WTC11 (cell line): ENCODE results near the gene PAEP.

ENCODE experiments used
- ATF2 ChIP-seq: sonication (generic); formaldehyde crosslinking; IDR thresholded peaks from 2 replicates; pipeline ENCODE4 v1.8.1; 2022; ENCODE audit warnings: low read depth, missing genetic modification reagents, borderline replicate concordance
- ATF3 ChIP-seq: sonication (generic); formaldehyde crosslinking; conservative IDR thresholded peaks from 2 replicates; pipeline ENCODE4 v1.8.1; 2022; ENCODE audit warnings: mild to moderate bottlenecking, missing genetic modification reagents
- CTCF ChIP-seq: fragments of 200-600 bp; IDR thresholded peaks from 2 replicates; pipeline ENCODE4 v1.8.0; 2022; ENCODE audit warnings: antibody characterized with exemption
- ERG ChIP-seq: fragments of 250-450 bp; sonication (Bioruptor Pico); IDR thresholded peaks from 2 replicates; pipeline ENCODE4 v1.8.0; 2021; ENCODE audit warnings: mild to moderate bottlenecking
- HMGXB4 ChIP-seq: sonication (generic); formaldehyde crosslinking; IDR thresholded peaks from 2 replicates; pipeline ENCODE4 v1.8.1; 2023; ENCODE audit warnings: mild to moderate bottlenecking, moderate library complexity, missing genetic modification reagents
- JAZF1 ChIP-seq: fragments of 250-450 bp; sonication (Bioruptor Pico); IDR thresholded peaks from 2 replicates; pipeline ENCODE4 v1.9.0; 2021; ENCODE audit warnings: moderate library complexity, mild to moderate bottlenecking, inconsistent platforms
- MXD4 ChIP-seq: fragments of 250-450 bp; sonication (Bioruptor Pico); IDR thresholded peaks from 2 replicates; pipeline ENCODE4 v1.8.0; 2021; ENCODE audit warnings: mild to moderate bottlenecking, moderate library complexity, borderline replicate concordance
- NR3C1 ChIP-seq: sonication (generic); formaldehyde crosslinking; conservative IDR thresholded peaks from 2 replicates; pipeline ENCODE4 v1.8.1; 2023; ENCODE audit warnings: low read depth, mild to moderate bottlenecking, missing genetic modification reagents
- SP1 ChIP-seq: sonication (generic); formaldehyde crosslinking; conservative IDR thresholded peaks from 2 replicates; pipeline ENCODE4 v1.8.1; 2022; ENCODE audit warnings: missing genetic modification reagents
- TP53 ChIP-seq: sonication (generic); formaldehyde crosslinking; IDR thresholded peaks from 2 replicates; pipeline ENCODE4 v1.8.1; 2023; ENCODE audit warnings: mild to moderate bottlenecking, missing genetic modification reagents
- USF2 ChIP-seq: sonication (generic); formaldehyde crosslinking; IDR thresholded peaks from 2 replicates; pipeline ENCODE4 v1.8.1; 2023; ENCODE audit warnings: mild to moderate bottlenecking, missing genetic modification reagents, moderate library complexity
- ZBTB21 ChIP-seq: sonication (generic); formaldehyde crosslinking; IDR thresholded peaks from 2 replicates; pipeline ENCODE4 v1.8.1; 2023; ENCODE audit warnings: mild to moderate bottlenecking, missing genetic modification reagents, borderline replicate concordance
- ZNF512 ChIP-seq: sonication (generic); formaldehyde crosslinking; IDR thresholded peaks from 2 replicates; pipeline ENCODE4 v1.8.1; 2022; ENCODE audit warnings: missing genetic modification reagents, borderline replicate concordance

GRCh38 chr9:135575995-135576631, 14.6 kb downstream of the PAEP start:
- no peak for TF ChIP-seq ATF2
- no peak for TF ChIP-seq NR3C1 (CRISPR knock-in tag)
- no peak for TF ChIP-seq CTCF
- TF ChIP-seq USF2 (CRISPR knock-in tag): no peak
- no peak for TF ChIP-seq TP53 (CRISPR knock-in tag)
- no peak for TF ChIP-seq ZNF512 (CRISPR knock-in tag)
- no peak for TF ChIP-seq ZBTB21 (CRISPR knock-in tag)
- TF ChIP-seq SP1 (CRISPR knock-in tag): no peak
- no peak for TF ChIP-seq ATF3 (CRISPR knock-in tag)
- TF ChIP-seq ERG: no peak
- no peak for TF ChIP-seq JAZF1
- no peak for TF ChIP-seq MXD4
- TF ChIP-seq HMGXB4 (CRISPR knock-in tag): no peak
